Smooth muscle cell (in vitro differentiated cells): ENCODE results near the gene ZNF787. TPM values are rescaled to one million over a fixed set of nuclear protein-coding genes. Genes with fewer than 3 reads are reported as not detected.

Experiments
- DNase-seq: peaks from one replicate; lab custom pipeline; 2025; ENCODE audit not compliant: unreplicated experiment; lab: John Stamatoyannopoulos, UW
- H2AFZ ChIP-seq: fragments of 200-600 bp; sonication (generic); 2 replicates; pipeline ENCODE4 v1.6.0; 2016; ENCODE audit warnings: antibody characterized with exemption, low read depth, mild to moderate bottlenecking
- H3F3A ChIP-seq: fragments of 200-600 bp; sonication (generic); 2 replicates; pipeline ENCODE4 v1.6.0; 2017; ENCODE audit warnings: antibody characterized with exemption, low read depth
- H3K27ac ChIP-seq: fragments of 200-600 bp; sonication (generic); 2 replicates; pipeline ENCODE4 v1.5.1; 2016; ENCODE audit warnings: low read depth, mild to moderate bottlenecking
- H3K27me3 ChIP-seq: fragments of 200-600 bp; sonication (generic); 2 replicates; pipeline ENCODE4 v1.6.1; 2016; ENCODE audit warnings: low read depth, mild to moderate bottlenecking
- H3K36me3 ChIP-seq: fragments of 200-600 bp; sonication (generic); 2 replicates; pipeline ENCODE4 v1.5.1; 2016; ENCODE audit warnings: low read depth
- H3K4me1 ChIP-seq: fragments of 200-600 bp; sonication (generic); 2 replicates; pipeline ENCODE4 v1.5.1; 2016; ENCODE audit warnings: low read depth
- H3K4me2 ChIP-seq: fragments of 200-600 bp; sonication (generic); 2 replicates; pipeline ENCODE4 v1.6.0; 2016; ENCODE audit warnings: mild to moderate bottlenecking
- H3K4me3 ChIP-seq: fragments of 200-600 bp; sonication (generic); 2 replicates; pipeline ENCODE4 v1.5.1; 2016; ENCODE audit warnings: mild to moderate bottlenecking
- H3K79me2 ChIP-seq: fragments of 200-600 bp; sonication (generic); 2 replicates; pipeline ENCODE4 v1.6.0; 2016; ENCODE audit warnings: low read depth, mild to moderate bottlenecking
- H3K9ac ChIP-seq: fragments of 200-600 bp; sonication (generic); 2 replicates; pipeline ENCODE4 v1.6.0; 2016; ENCODE audit warnings: low read depth
- H3K9me3 ChIP-seq: fragments of 200-600 bp; sonication (generic); replicated peaks from 2 replicates; pipeline ENCODE4 v1.5.1; 2016; ENCODE audit warnings: low read depth
- H4K20me1 ChIP-seq: fragments of 200-600 bp; sonication (generic); 2 replicates; pipeline ENCODE4 v1.6.0; 2016; ENCODE audit warnings: low read depth
- CTCF ChIP-seq: fragments of 200-600 bp; sonication (generic); IDR thresholded peaks from 2 replicates; pipeline ENCODE4 v1.5.1; 2017; ENCODE audit warnings: borderline replicate concordance, mild to moderate bottlenecking, antibody characterized with exemption; ENCODE audit not compliant: insufficient read depth, poor library complexity, severe bottlenecking
- WGBS: methylation state at CpG from one replicate; pipeline ENCODE4 v1.1.7; 2016; ENCODE audit warnings: low lambda C conversion rate; 5-methylcytosine and 5-hydroxymethylcytosine counted together
- polyA plus RNA-seq: library from polyadenylated mRNA; unstranded; fragments of >200 nt; fragmentation: Nextera tagmentation; extraction: Ambion mirVana; gene quantifications from 2 replicates; pipeline ENCODE4 v1.2.1, GENCODE V29; 2016
- total RNA-seq: library from RNA; depleted of rRNA; stranded (reverse); fragments of >200 nt; gene quantifications from 2 replicates; pipeline ENCODE4 v1.2.3, GENCODE V29; 2014

ZNF787 gene
- total and polyA plus RNA-seq, 2 experiments from 2014 or later, result 10.0 to 20.3 TPM

DNA sequence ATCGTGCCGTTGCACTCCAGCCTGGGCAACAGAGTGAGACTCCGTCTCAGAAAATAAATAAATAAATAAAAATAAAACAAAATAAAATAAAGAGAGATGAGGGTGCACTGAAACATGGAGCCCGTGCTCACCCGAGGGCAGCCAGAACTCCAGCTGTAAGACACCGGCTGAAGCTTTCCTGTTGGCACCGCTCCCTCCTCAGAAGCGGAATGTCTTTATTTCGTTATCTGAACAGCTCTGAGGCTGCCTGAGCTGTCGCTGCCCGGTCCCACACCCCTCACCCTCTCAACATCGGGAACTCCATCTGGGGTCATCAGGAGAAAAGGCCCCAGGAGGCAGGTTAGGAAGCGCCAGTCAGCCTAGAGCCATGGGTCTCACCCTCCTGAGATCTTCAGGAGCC lies 24.4 kb downstream of the ZNF787 start:
- Histone ChIP-seq H2AFZ (no peak overlapping the region), H3K4me3 (no peak overlapping the region), H3K27me3 (no peaks in the 10 kb centered on the region), H3K27ac (no peak overlapping the region), H3F3A (no peaks in the 10 kb centered on the region), H3K79me2 (peaks cover 38% of the 10 kb centered on the region), H3K4me2 (no peak overlapping the region), H3K9me3 (no peaks in the 10 kb centered on the region), H3K4me1 (no peaks in the 10 kb centered on the region), H3K9ac (no peak overlapping the region), H3K36me3 (no peaks in the 10 kb centered on the region), H4K20me1 (peaks cover 80% of the 10 kb centered on the region)
- 98% methylated on average over 13 of the region's 13 CpGs for WGBS
- TF ChIP-seq CTCF, result no peak
- DNase-seq, result no peak

DNA sequence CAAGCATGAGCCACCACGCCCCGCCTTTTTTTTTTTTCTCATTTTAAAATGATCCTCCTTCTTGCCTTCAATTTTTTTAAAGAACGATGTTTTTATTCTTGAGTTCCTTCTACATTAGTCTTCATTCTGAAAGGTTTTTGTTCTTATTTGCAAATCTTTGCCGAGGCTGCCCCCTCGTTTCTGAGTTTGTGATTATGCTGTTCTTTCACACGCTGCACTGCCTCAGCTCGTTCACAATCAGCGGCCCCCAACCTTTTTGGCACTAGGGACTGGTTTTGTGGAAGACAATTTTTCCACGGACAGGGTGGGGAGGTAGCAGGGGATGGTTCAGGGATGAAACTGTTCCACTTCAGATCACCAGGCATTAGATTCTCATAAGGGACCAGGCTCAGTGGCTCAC lies 26.6 kb downstream of the ZNF787 start:
- no peak overlapping the region for H3K27ac ChIP-seq
- H3K79me2 ChIP-seq, result peaks cover 39% of the 10 kb centered on the region
- H3K27me3 ChIP-seq, result no peaks in the 10 kb centered on the region
- no peak overlapping the region for H3K4me3 ChIP-seq
- no peak overlapping the region for H3K9ac ChIP-seq
- H4K20me1 ChIP-seq, result peaks cover 86% of the 10 kb centered on the region
- no peak for DNase-seq
- H3K4me2 ChIP-seq, result no peak overlapping the region
- no peaks in the 10 kb centered on the region for H3K9me3 ChIP-seq
- no peak overlapping the region for H2AFZ ChIP-seq
- 88% methylated on average over 9 of the region's 9 CpGs for WGBS
- no peak for TF ChIP-seq CTCF
- H3K36me3 ChIP-seq, result no peaks in the 10 kb centered on the region
- no peaks in the 10 kb centered on the region for H3K4me1 ChIP-seq
- H3F3A ChIP-seq, result no peaks in the 10 kb centered on the region

GRCh38 chr19:56092685-56093631 lies 28.1 kb downstream of the ZNF787 start:
- WGBS, result over 99% methylated on average over 32 of the region's 32 CpGs
- H3K36me3 ChIP-seq, result no peaks in the 10 kb centered on the region
- no peak overlapping the region for H3K4me3 ChIP-seq
- no peaks in the 10 kb centered on the region for H3K27me3 ChIP-seq
- H3K4me1 ChIP-seq, result no peaks in the 10 kb centered on the region
- peaks cover 86% of the 10 kb centered on the region for H4K20me1 ChIP-seq
- H3K27ac ChIP-seq, result no peak overlapping the region
- DNase-seq, result no peak
- no peak overlapping the region for H3K4me2 ChIP-seq
- H3F3A ChIP-seq, result no peaks in the 10 kb centered on the region
- H3K9me3 ChIP-seq, result no peaks in the 10 kb centered on the region
- peaks cover 34% of the 10 kb centered on the region for H3K79me2 ChIP-seq
- no peak overlapping the region for H3K9ac ChIP-seq
- no peak overlapping the region for H2AFZ ChIP-seq
- TF ChIP-seq CTCF, result no peak
